Astrocyte (in vitro differentiated cells and primary cell): ENCODE data around the gene ZNF544. TPM values are rescaled to one million over a fixed set of nuclear protein-coding genes. Genes with fewer than 3 reads are reported as not detected.

Experiments used
- DNase-seq: peaks from one replicate; pipeline ENCODE4 v3.0.0-alpha.2; 2010; ENCODE audit warnings: low read depth
- FAIRE-seq: peaks from 2 replicates; lab custom pipeline; 2011; peaks lifted over from hg19 to GRCh38; lab: Jason Lieb, UNC
- H2AFZ ChIP-seq: 2 replicates; pipeline ENCODE4 v1.6.0; 2012; ENCODE audit warnings: low read depth, low read length, inconsistent platforms
- H3K27ac ChIP-seq: 2 replicates; pipeline ENCODE4 v1.5.1; 2011; ENCODE audit warnings: low read depth, low read length, inconsistent platforms
- H3K27me3 ChIP-seq: 2 replicates; pipeline ENCODE4 v1.6.0; 2011; ENCODE audit warnings: low read length, inconsistent platforms; ENCODE audit not compliant: insufficient read depth
- H3K36me3 ChIP-seq: 2 replicates; pipeline ENCODE4 v1.5.1; 2011; ENCODE audit warnings: low read length, inconsistent platforms; ENCODE audit not compliant: insufficient read depth
- H3K4me1 ChIP-seq: 2 replicates; pipeline ENCODE4 v1.5.1; 2011; ENCODE audit warnings: low read length, inconsistent platforms; ENCODE audit not compliant: insufficient read depth
- H3K4me2 ChIP-seq: 2 replicates; pipeline ENCODE4 v1.6.0; 2012; ENCODE audit warnings: low read length, inconsistent platforms
- H3K4me3 ChIP-seq: 2 replicates; pipeline ENCODE4 v1.5.1; 2011; ENCODE audit warnings: low read depth, mild to moderate bottlenecking, low read length, inconsistent platforms; ENCODE audit not compliant: insufficient read depth
- H3K79me2 ChIP-seq: 2 replicates; pipeline ENCODE4 v1.6.0; 2012; ENCODE audit warnings: mild to moderate bottlenecking, low read length, inconsistent platforms; ENCODE audit not compliant: insufficient read depth
- H3K9ac ChIP-seq: 2 replicates; pipeline ENCODE4 v1.6.0; 2012; ENCODE audit warnings: mild to moderate bottlenecking, low read length, inconsistent platforms
- H3K9me3 ChIP-seq: 2 replicates; pipeline ENCODE4 v1.5.1; 2012; ENCODE audit warnings: low read depth, mild to moderate bottlenecking, low read length, inconsistent platforms; ENCODE audit not compliant: insufficient read depth
- H4K20me1 ChIP-seq: 2 replicates; pipeline ENCODE4 v1.6.0; 2012; ENCODE audit warnings: low read length, inconsistent platforms; ENCODE audit not compliant: insufficient read depth
- H3K27ac Mint-ChIP-seq: one replicate; pipeline ENCODE4 v1.8.0; 2021; ENCODE audit warnings: mild to moderate bottlenecking, mixed read lengths; ENCODE audit not compliant: unreplicated experiment
- H3K27me3 Mint-ChIP-seq: one replicate; pipeline ENCODE4 v1.8.0; 2021; ENCODE audit warnings: low read depth, mixed read lengths; ENCODE audit not compliant: unreplicated experiment
- H3K36me3 Mint-ChIP-seq: one replicate; pipeline ENCODE4 v1.8.0; 2021; ENCODE audit warnings: low read depth, mixed read lengths; ENCODE audit not compliant: unreplicated experiment
- H3K4me1 Mint-ChIP-seq: one replicate; pipeline ENCODE4 v1.8.0; 2021; ENCODE audit warnings: low read depth, mixed read lengths; ENCODE audit not compliant: unreplicated experiment
- H3K4me3 Mint-ChIP-seq: one replicate; pipeline ENCODE4 v1.8.0; 2021; ENCODE audit warnings: mild to moderate bottlenecking, moderate library complexity, mixed read lengths; ENCODE audit not compliant: unreplicated experiment
- H3K9me3 Mint-ChIP-seq: one replicate; pipeline ENCODE4 v1.8.0; 2021; ENCODE audit warnings: mild to moderate bottlenecking, mixed read lengths; ENCODE audit not compliant: unreplicated experiment
- CTCF ChIP-seq: IDR thresholded peaks from 2 replicates; pipeline ENCODE4 v1.5.1; 2011; ENCODE audit warnings: low read depth, mild to moderate bottlenecking, inconsistent platforms, low read length, moderate library complexity; ENCODE audit not compliant: insufficient read depth
- EZH2 ChIP-seq: IDR thresholded peaks from 2 replicates; pipeline ENCODE4 v1.6.1; 2012; ENCODE audit warnings: mild to moderate bottlenecking, low read length, inconsistent platforms; ENCODE audit not compliant: insufficient read depth
- total RNA-seq: library from RNA; stranded (reverse); gene quantifications from 2 replicates; pipeline ENCODE4 v1.2.1, GENCODE V29; 2021

Gene ZNF544
- total RNA-seq, 1 donor from 2014 or later = 23.4 TPM

- Histone ChIP-seq H3K9ac (no peak overlapping the region), H3K4me2 (no peak overlapping the region), H3K79me2 (no peaks in the 10 kb centered on the region), H4K20me1 (no peaks in the 10 kb centered on the region), H2AFZ (no peak overlapping the region), H3K27me3 (no peaks in the 10 kb centered on the region), H3K4me1 (no peaks in the 10 kb centered on the region), H3K36me3 (peaks cover 53% of the 10 kb centered on the region), H3K9me3 (peaks cover 92% of the 10 kb centered on the region), H3K4me3 (no peak overlapping the region), H3K27ac (no peak overlapping the region)
- peaks cover 95% of the 10 kb centered on the region for H3K36me3 Mint-ChIP-seq
- H3K27me3 Mint-ChIP-seq = no peaks in the 10 kb centered on the region
- no peak overlapping the region for H3K27ac Mint-ChIP-seq
- H3K4me3 Mint-ChIP-seq = no peak overlapping the region
- FAIRE-seq = no peak
- no peak for DNase-seq
- no peaks in the 10 kb centered on the region for H3K4me1 Mint-ChIP-seq
- H3K9me3 Mint-ChIP-seq = peaks cover 92% of the 10 kb centered on the region
- TF ChIP-seq CTCF (no peak), EZH2 (no peak)
Measured at GRCh38 chr19:58209577-58209976, 19.1 kb upstream of the ZNF544 start.

- Mint-ChIP-seq H3K27me3 (no peaks in the 10 kb centered on the region), H3K9me3 (peaks cover 82% of the 10 kb centered on the region), H3K4me1 (no peaks in the 10 kb centered on the region), H3K27ac (no peak overlapping the region), H3K36me3 (peaks cover 81% of the 10 kb centered on the region), H3K4me3 (no peak overlapping the region)
- Histone ChIP-seq H2AFZ (no peak overlapping the region), H3K9me3 (peaks cover 88% of the 10 kb centered on the region), H3K36me3 (peaks cover 42% of the 10 kb centered on the region), H3K79me2 (no peaks in the 10 kb centered on the region), H3K27ac (no peak overlapping the region), H4K20me1 (no peaks in the 10 kb centered on the region), H3K4me3 (no peak overlapping the region), H3K4me2 (no peak overlapping the region), H3K27me3 (no peaks in the 10 kb centered on the region), H3K9ac (no peak overlapping the region), H3K4me1 (no peaks in the 10 kb centered on the region)
- FAIRE-seq = no peak
- no peak for DNase-seq
- TF ChIP-seq EZH2 (no peak), CTCF (no peak)
Measured at GRCh38 chr19:58212336-58213074, 16.2 kb upstream of the ZNF544 start.

DNA sequence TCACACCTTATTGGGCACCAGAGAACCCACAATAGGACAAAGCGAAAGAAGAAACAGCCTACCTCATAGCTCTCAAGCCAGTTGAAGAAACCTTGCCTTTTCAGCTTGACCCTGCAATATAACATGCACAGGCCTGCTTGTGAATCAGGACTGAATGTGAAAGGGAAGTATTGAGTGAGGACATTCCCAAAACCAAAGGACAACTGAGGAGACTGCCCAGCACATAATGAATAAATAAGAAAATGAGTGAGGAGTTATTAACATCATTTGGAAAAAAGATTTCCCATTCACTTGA is 15.7 kb upstream of the ZNF544 start:
- Histone ChIP-seq H3K9ac (no peak overlapping the region), H2AFZ (no peak overlapping the region), H3K4me1 (no peaks in the 10 kb centered on the region), H3K79me2 (no peaks in the 10 kb centered on the region), H4K20me1 (no peaks in the 10 kb centered on the region), H3K27ac (no peak overlapping the region), H3K9me3 (peaks cover 86% of the 10 kb centered on the region), H3K4me3 (no peak overlapping the region), H3K4me2 (no peak overlapping the region), H3K36me3 (peaks cover 39% of the 10 kb centered on the region), H3K27me3 (no peaks in the 10 kb centered on the region)
- Mint-ChIP-seq H3K27me3 (no peaks in the 10 kb centered on the region), H3K36me3 (peaks cover 79% of the 10 kb centered on the region), H3K9me3 (peaks cover 81% of the 10 kb centered on the region), H3K4me1 (no peaks in the 10 kb centered on the region), H3K27ac (no peak overlapping the region), H3K4me3 (no peak overlapping the region)
- no peak for TF ChIP-seq EZH2
- TF ChIP-seq CTCF = no peak
- DNase-seq (no peak), FAIRE-seq (no peak)
